H1 (cell line): ENCODE measurements around the gene RBBP9. TPM values are rescaled to one million over a fixed set of nuclear protein-coding genes. Genes with fewer than 3 reads are reported as not detected.

ENCODE experiments used
- CTCF ChIA-PET: fragments of 300-600 bp; sonication (Branson Sonifier 250); formaldehyde crosslinking; loops from one replicate; lab custom pipeline; 2021; ENCODE audit not compliant: partially characterized antibody; lab: Charles Lee
- POLR2A ChIA-PET: fragments of 300-600 bp; sonication (Branson Sonifier 250); formaldehyde crosslinking; loops from one replicate; lab custom pipeline; 2021; ENCODE audit warnings: inconsistent platforms; ENCODE audit not compliant: partially characterized antibody; lab: Charles Lee
- DNase-seq, 2 experiments: peaks; one replicate each; pipeline versions ENCODE4 v3.0.0 to v3.0.0-alpha.2; 2010 to 2022; ENCODE audit warnings: low spot score in 2 of 2, low read depth in 1 of 2, mixed read lengths in 1 of 2
- FAIRE-seq: peaks from 2 replicates; lab custom pipeline; 2011; peaks lifted over from hg19 to GRCh38; lab: Jason Lieb, UNC
- H2AFZ ChIP-seq: 2 replicates; pipeline ENCODE4 v1.8.1; 2012; ENCODE audit warnings: low read length, inconsistent platforms
- H2AK5ac ChIP-seq: 2 replicates; pipeline ENCODE4 v1.6.1; 2013; ENCODE audit warnings: low read depth, low read length
- H2BK120ac ChIP-seq: replicated peaks from 2 replicates; pipeline ENCODE3; 2013; ENCODE audit warnings: low read depth, low read length, inconsistent platforms
- H2BK12ac ChIP-seq: 2 replicates; pipeline ENCODE4 v1.6.1; 2013; ENCODE audit warnings: low read depth, low read length
- H2BK15ac ChIP-seq: 2 replicates; pipeline ENCODE4 v1.6.1; 2013; ENCODE audit warnings: low read length
- H2BK20ac ChIP-seq: 2 replicates; pipeline ENCODE4 v1.6.1; 2013; ENCODE audit warnings: low read length
- H2BK5ac ChIP-seq: 2 replicates; pipeline ENCODE4 v1.6.1; 2013; ENCODE audit warnings: low read depth, low read length
- H3K14ac ChIP-seq: 2 replicates; pipeline ENCODE4 v1.6.1; 2013; ENCODE audit warnings: inconsistent platforms; ENCODE audit not compliant: insufficient read length
- H3K18ac ChIP-seq: 2 replicates; pipeline ENCODE4 v1.6.1; 2013; ENCODE audit warnings: low read length; ENCODE audit errors: extremely low read depth
- H3K23ac ChIP-seq: 2 replicates; pipeline ENCODE4 v1.6.1; 2013; ENCODE audit warnings: inconsistent platforms; ENCODE audit not compliant: insufficient read length
- H3K23me2 ChIP-seq: 2 replicates; pipeline ENCODE4 v1.6.1; 2013; ENCODE audit warnings: low read depth, low read length
- H3K27ac ChIP-seq: 2 replicates; pipeline ENCODE4 v1.6.1; 2011; ENCODE audit warnings: low read depth, low read length, inconsistent platforms
- H3K27me3 ChIP-seq, 4 experiments: replicated peaks in 1 of 4; 1 replicate in 1 of 4; 2 replicates in 3 of 4; pipeline versions ENCODE4 v1.6.1 to v1.8.1; 2011 to 2013; ENCODE audit warnings: low read length in 3 of 4, mild to moderate bottlenecking in 3 of 4, inconsistent platforms in 2 of 4, mixed read lengths in 2 of 4, moderate library complexity in 1 of 4; ENCODE audit not compliant: control insufficient read depth in 3 of 4, insufficient read depth in 3 of 4; ENCODE audit errors: extremely low read depth in 1 of 4
- H3K36me3 ChIP-seq, 4 experiments: 2 replicates each; pipeline versions ENCODE4 v1.6.1 to v1.8.1; 2011 to 2013; ENCODE audit warnings: mild to moderate bottlenecking in 4 of 4, low read length in 3 of 4, moderate library complexity in 2 of 4, control low read depth in 1 of 4, inconsistent platforms in 1 of 4; ENCODE audit not compliant: insufficient read depth in 4 of 4, control insufficient read depth in 2 of 4
- H3K4ac ChIP-seq: replicated peaks from 2 replicates; pipeline ENCODE3; 2013; ENCODE audit warnings: low read length, low read depth, mixed read lengths, inconsistent platforms; ENCODE audit not compliant: insufficient read length
- H3K4me1 ChIP-seq, 4 experiments: replicated peaks in 1 of 4; 1 replicate in 1 of 4; 2 replicates in 3 of 4; pipeline versions ENCODE4 v1.6.1 to v1.8.1; 2011 to 2013; ENCODE audit warnings: low read length in 3 of 4, inconsistent platforms in 2 of 4, mixed read lengths in 1 of 4; ENCODE audit not compliant: insufficient read depth in 4 of 4, control insufficient read depth in 3 of 4
- H3K4me2 ChIP-seq, 2 experiments: 2 replicates each; pipeline versions ENCODE4 v1.6.1 to v1.8.1; 2011 to 2013; ENCODE audit warnings: low read depth in 2 of 2, low read length in 2 of 2, control low read depth in 1 of 2, inconsistent platforms in 1 of 2, mild to moderate bottlenecking in 1 of 2; ENCODE audit not compliant: insufficient read depth in 1 of 2
- H3K4me3 ChIP-seq, 4 experiments: fragments of 200-600, 300-600 bp in 1 of 4; sonication (generic), shearing (Covaris generic), sonication (Bioruptor Twin) in 1 of 4; 2 replicates each; pipeline versions ENCODE4 v1.5.1 to v1.8.1; 2011 to 2016; ENCODE audit warnings: low read length in 4 of 4, low read depth in 3 of 4, control low read depth in 2 of 4, inconsistent platforms in 2 of 4, mild to moderate bottlenecking in 2 of 4, mixed read lengths in 1 of 4, moderate library complexity in 1 of 4; ENCODE audit not compliant: insufficient read depth in 2 of 4; ENCODE audit errors: extremely low read depth in 1 of 4
- H3K56ac ChIP-seq: replicated peaks from 2 replicates; pipeline ENCODE3; 2013; ENCODE audit warnings: low read depth, mild to moderate bottlenecking, mixed read lengths, low read length, inconsistent platforms; ENCODE audit not compliant: insufficient read length
- H3K79me1 ChIP-seq: 2 replicates; pipeline ENCODE4 v1.6.1; 2013; ENCODE audit warnings: low read depth, low read length, control low read depth
- H3K79me2 ChIP-seq, 2 experiments: 2 replicates each; pipeline versions ENCODE4 v1.6.1 to v1.8.1; 2012 to 2013; ENCODE audit warnings: low read length in 2 of 2, mild to moderate bottlenecking in 2 of 2, inconsistent platforms in 1 of 2; ENCODE audit not compliant: insufficient read depth in 2 of 2, control insufficient read depth in 1 of 2
- H3K9ac ChIP-seq, 4 experiments: replicated peaks in 1 of 4; 1 replicate in 1 of 4; 2 replicates in 3 of 4; pipeline versions ENCODE4 v1.6.1 to v1.8.1; 2011 to 2013; ENCODE audit warnings: low read depth in 3 of 4, low read length in 3 of 4, control low read depth in 2 of 4, mild to moderate bottlenecking in 2 of 4, moderate library complexity in 2 of 4, inconsistent platforms in 1 of 4; ENCODE audit errors: extremely low read depth in 1 of 4
- H3K9me3 ChIP-seq, 2 experiments: 2 replicates each; pipeline versions ENCODE4 v1.6.1 to v1.8.1; 2012 to 2013; ENCODE audit warnings: mild to moderate bottlenecking in 2 of 2, moderate library complexity in 2 of 2, control low read depth in 1 of 2, inconsistent platforms in 1 of 2, low read depth in 1 of 2, low read length in 1 of 2, mixed read lengths in 1 of 2; ENCODE audit not compliant: insufficient read depth in 2 of 2
- H4K20me1 ChIP-seq, 2 experiments: replicated peaks in 1 of 2; 2 replicates each; pipeline versions ENCODE3 to v1.8.1; 2011 to 2013; ENCODE audit warnings: inconsistent platforms in 2 of 2, low read length in 2 of 2, mild to moderate bottlenecking in 1 of 2; ENCODE audit not compliant: insufficient read depth in 2 of 2, control insufficient read depth in 1 of 2
- H4K5ac ChIP-seq: 2 replicates; pipeline ENCODE4 v1.6.1; 2013; ENCODE audit warnings: low read length, low read depth, mixed read lengths, inconsistent platforms; ENCODE audit not compliant: insufficient read length
- H4K8ac ChIP-seq: 2 replicates; pipeline ENCODE4 v1.8.0; 2013; ENCODE audit warnings: mild to moderate bottlenecking, moderate library complexity, low read length, inconsistent platforms; ENCODE audit not compliant: insufficient read depth; ENCODE audit errors: extremely low read depth
- H4K91ac ChIP-seq: replicated peaks from 2 replicates; pipeline ENCODE3; 2013; ENCODE audit warnings: low read length, mixed read lengths, inconsistent platforms; ENCODE audit not compliant: insufficient read length
- ASH2L ChIP-seq: fragments of 200-600, 300-600 bp; sonication (generic); IDR thresholded peaks from one replicate; pipeline ENCODE4 v1.7.1; 2017; ENCODE audit warnings: low read length
- GTF2F1 ChIP-seq: IDR thresholded peaks from 2 replicates; pipeline ENCODE4 v1.6.1; 2012; ENCODE audit warnings: low read depth, low read length, improper control_type of control experiment, borderline replicate concordance
- HDAC2 ChIP-seq, 2 experiments: fragments of 300-600 bp in 1 of 2; sonication (generic) in 1 of 2; IDR thresholded peaks; 2 replicates each; pipeline ENCODE4 v1.6.1; 2011 to 2012; ENCODE audit warnings: low read depth in 2 of 2, low read length in 2 of 2, mild to moderate bottlenecking in 2 of 2, moderate library complexity in 2 of 2, borderline replicate concordance in 1 of 2, inconsistent platforms in 1 of 2
- POLR2A ChIP-seq, 2 experiments: IDR thresholded peaks; 1 replicate in 1 of 2; 2 replicates in 1 of 2; pipeline ENCODE4 v1.6.1; 2011; ENCODE audit warnings: low read depth in 2 of 2, low read length in 2 of 2, mild to moderate bottlenecking in 2 of 2; ENCODE audit errors: control extremely low read depth in 1 of 2
- POLR2AphosphoS5 ChIP-seq: IDR thresholded peaks from 2 replicates; pipeline ENCODE4 v1.6.1; 2011; ENCODE audit warnings: low read depth, low read length
- RBBP5 ChIP-seq: IDR thresholded peaks from 2 replicates; pipeline ENCODE4 v1.7.1; 2012; ENCODE audit warnings: low read depth, mild to moderate bottlenecking, inconsistent platforms, low read length, moderate library complexity, borderline replicate concordance
- SRF ChIP-seq: IDR thresholded peaks from 2 replicates; pipeline ENCODE4 v1.6.1; 2011; ENCODE audit warnings: mild to moderate bottlenecking, low read depth, low read length, moderate library complexity
- TAF1 ChIP-seq: IDR thresholded peaks from 2 replicates; pipeline ENCODE4 v1.6.1; 2011; ENCODE audit warnings: mild to moderate bottlenecking, low read depth, low read length
- WGBS, 2 experiments: shearing (Covaris generic) in 1 of 2; methylation state at CpG; one replicate each; pipeline versions ENCODE4 v1.1.6 to v1.1.7; 2013 to 2015; ENCODE audit warnings: low lambda C conversion rate in 2 of 2, mixed read lengths in 2 of 2, inconsistent platforms in 1 of 2, low coverage in 1 of 2, missing lambda C conversion rate in 1 of 2; ENCODE audit not compliant: insufficient replicate concordance in 2 of 2, insufficient coverage in 1 of 2, insufficient read length in 1 of 2; ENCODE audit errors: extremely low coverage in 1 of 2, missing lambda C conversion rate in 1 of 2; 5-methylcytosine and 5-hydroxymethylcytosine counted together
- long read RNA-seq, 2 experiments: library from RNA in 1 of 2; library from capped mRNA in 1 of 2; stranded (forward); transcript quantifications; one replicate each; pipeline ENCODE4 v2.0.0, GENCODE V29; 2021; ENCODE audit warnings: inconsistent platforms in 1 of 2
- polyA minus RNA-seq, 3 experiments: library from RNA; depleted of rRNA, polyadenylated mRNA; stranded (reverse); fragments of >200 nt; gene quantifications; 1 replicate in 2 of 3; 2 replicates in 1 of 3; pipeline ENCODE4 v1.2.3, GENCODE V29; 2011
- polyA plus RNA-seq, 7 experiments: library from polyadenylated mRNA; depleted of rRNA in 3 of 7; stranded (reverse) in 5 of 7; unstranded in 2 of 7; fragments of >200 nt in 5 of 7; fragments of 200-250 nt in 2 of 7; gene quantifications; 1 replicate in 5 of 7; 2 replicates in 1 of 7; 4 replicates in 1 of 7; pipeline versions ENCODE4 v1.2.1 to v1.2.3, GENCODE V29; 2011 to 2013; ENCODE audit warnings: missing spikeins in 2 of 7, mixed read lengths in 2 of 7
- total RNA-seq: library from RNA; stranded (reverse); fragmentation: NEBNext Ultra II Directional; extraction: Animal tissue kit (Norgen Biotek cat#: 25700); gene quantifications from 2 replicates; pipeline ENCODE4 v1.2.1, GENCODE V29; 2021

RBBP9 gene
- total RNA-seq (13.5 and 15.1 TPM in 2 replicates), polyA plus RNA-seq (2011; rRNA removed) (5.7 and 9.5 TPM in 2 replicates), polyA minus RNA-seq (2011; rRNA and poly(A)+ RNA removed) (33.1 and 57.5 TPM in 2 replicates)
- 11.5 TPM for polyA plus RNA-seq (2011; cell fraction: cytosol; rRNA removed)
- polyA plus RNA-seq (2011; cell fraction: nucleus; rRNA removed), result 5.4 TPM
- polyA plus RNA-seq (2012, experiment 1 of 2), result 7.5 to 11.1 TPM (median 9.9 TPM) in 4 replicates
- 2.8 TPM for polyA plus RNA-seq (2012, experiment 2 of 2)
- polyA plus RNA-seq (2013, experiment 1 of 2), result 8.4 TPM
- polyA plus RNA-seq (2013, experiment 2 of 2), result 8.1 TPM
- polyA minus RNA-seq (2011; cell fraction: cytosol; rRNA and poly(A)+ RNA removed), result 10.3 TPM
- 13.1 TPM for polyA minus RNA-seq (2011; cell fraction: nucleus; rRNA and poly(A)+ RNA removed)
- long read RNA-seq, experiment 1, partial matches to known transcripts, result 0 of 11 reads
- long read RNA-seq, experiment 1, other reads (novel, unspliced or antisense), result 11 of 11 reads
- long read RNA-seq, experiment 2, result 0 reads

DNA sequence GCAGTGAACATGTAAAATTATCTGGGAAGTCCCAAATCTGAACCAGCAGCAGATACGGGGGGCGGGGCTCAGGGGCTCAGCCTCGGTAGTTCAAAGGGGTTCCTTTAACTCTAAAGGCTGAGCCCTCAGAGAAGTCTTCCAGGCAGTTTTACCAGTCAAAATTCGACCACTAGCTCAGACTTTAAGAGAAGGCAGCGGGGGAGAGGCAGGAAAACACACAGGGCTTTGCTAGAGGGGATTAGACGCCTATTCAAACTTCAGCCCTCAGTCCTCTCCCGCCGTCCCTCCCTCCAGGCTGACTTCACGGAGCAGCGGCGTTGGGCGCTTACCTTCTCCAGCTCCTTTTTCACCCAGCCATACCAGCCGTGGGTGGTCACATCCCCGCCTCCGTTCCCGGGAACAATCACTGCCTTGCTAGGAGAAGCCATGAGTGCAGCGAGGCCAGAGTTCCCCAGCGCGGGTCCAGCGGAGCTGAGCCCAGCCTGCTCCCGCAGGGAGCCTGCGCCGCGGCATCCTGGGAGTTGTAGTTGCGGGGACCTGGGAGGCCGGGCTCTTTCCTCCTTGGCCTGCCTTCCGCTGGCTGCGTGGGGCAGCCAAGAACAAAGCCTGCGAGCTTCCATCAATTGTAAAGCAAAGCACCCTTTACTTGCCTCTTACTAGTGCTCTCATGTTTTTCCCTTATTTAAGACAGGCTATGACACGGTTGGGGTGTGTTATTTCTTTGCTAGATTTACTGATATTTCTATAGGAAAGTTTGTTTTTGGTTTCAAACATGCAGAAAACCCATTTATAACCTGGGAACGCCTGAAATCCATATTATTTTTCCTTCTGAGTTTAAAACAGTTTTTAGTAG lies at the start of gene RBBP9:
TSS of gene RBBP9 (minus strand) at position 486 of the 853 bp plus-strand sequence. CDS start at position 428, 58 bp downstream.
- peak within 1 kb of the TSS; percentile 65 to 85 (median 74) for H3K9ac ChIP-seq
- no peak for FAIRE-seq
- peak within 1 kb of the TSS; percentile 51 to 73 for H3K4me2 ChIP-seq
- H3K4me1 ChIP-seq, result peaks cover 0 to 3% (median 0%) of the 10 kb centered on the region in 4 experiments; a peak in 1 of 7 replicates
- no peak within 1 kb of the TSS for H3K4ac ChIP-seq
- no peaks in the 10 kb centered on the region for H3K27me3 ChIP-seq
- peak; percentile 71 to 90 for DNase-seq
- 4% methylated on average over 31 of the region's 31 CpGs; no CpG with 5 or more reads in 1 of the 2 experiments for WGBS, 2 experiments
- POLR2A ChIA-PET, result interaction anchor here (0.6 to 4.2 kb wide), 9 partner anchors 11 to 92 kb away, joined by 3 to 55 read pairs (median 3); partner anchors contain the start of genes DZANK1, POLR3F, SEC23B and SMIM26
- CTCF ChIA-PET, result interaction anchor here (0.7 to 1.5 kb wide), 6 partner anchors 11 to 116 kb away, joined by 3 to 5 read pairs (median 4); partner anchors contain the start of genes DZANK1, POLR3F and SEC23B
- 0 out of 2 replicates have a peak within 1 kb of the TSS, but pooled peaks have one; percentile 69 for H2BK5ac ChIP-seq
- peak within 1 kb of the TSS; percentile 30 for H4K91ac ChIP-seq
- peaks cover 0 to 2% of the 10 kb centered on the region in 2 experiments for H4K20me1 ChIP-seq
- H2BK120ac ChIP-seq, result no peak within 1 kb of the TSS
- peak within 1 kb of the TSS; percentile 78 to 98 (median 94) for H3K4me3 ChIP-seq
- H4K5ac ChIP-seq, result peak within 1 kb of the TSS; percentile 98
- peak within 1 kb of the TSS; percentile 95 for H2AFZ ChIP-seq
- no peak within 1 kb of the TSS for H2BK20ac ChIP-seq
- H3K23ac ChIP-seq, result no peak within 1 kb of the TSS
- no peaks in the 10 kb centered on the region for H3K79me1 ChIP-seq
- peak within 1 kb of the TSS; percentile 86 for H2BK12ac ChIP-seq
- H3K18ac ChIP-seq, result peak within 1 kb of the TSS; percentile 92
- peak within 1 kb of the TSS; percentile 46 for H3K27ac ChIP-seq
- H3K36me3 ChIP-seq, result peaks cover 2 to 13% (median 9%) of the 10 kb centered on the region in 4 experiments; a peak in 5 of 8 replicates
- H3K9me3 ChIP-seq, result no peaks in the 10 kb centered on the region
- H2AK5ac ChIP-seq, result no peak within 1 kb of the TSS
- no peak within 1 kb of the TSS for H3K14ac ChIP-seq
- H3K23me2 ChIP-seq, result no peaks in the 10 kb centered on the region
- peak within 1 kb of the TSS; percentile 91 for H4K8ac ChIP-seq
- peak within 1 kb of the TSS; percentile 16 for H3K56ac ChIP-seq
- H2BK15ac ChIP-seq, result no peak within 1 kb of the TSS; the same call in 1 of the 2 replicates
- peaks cover 0 to 8% of the 10 kb centered on the region in 2 experiments; a peak in 1 of 4 replicates for H3K79me2 ChIP-seq
- peak; percentile 75 to 84 for TF ChIP-seq POLR2A (IDR thresholded peaks at IDR 0.05; ENCODE audit: control extremely low read depth in 1 of 2, low read depth in 2 of 2, low read length in 2 of 2)
- TF ChIP-seq TAF1, result peak; percentile 89
- peak; percentile 79 for TF ChIP-seq ASH2L
- peak; percentile 76 for TF ChIP-seq RBBP5
- TF ChIP-seq SRF, result no peak
- TF ChIP-seq HDAC2 (IDR thresholded peaks at IDR 0.05; ENCODE audit: borderline replicate concordance in 1 of 2, low read depth in 2 of 2, low read length in 2 of 2), result 0 out of 4 replicates have a peak, but pooled peaks of 1 of the 2 experiments have one; percentile 35
- peak; percentile 84 for TF ChIP-seq POLR2AphosphoS5
- no peak for TF ChIP-seq GTF2F1
